Fibroblast of villous mesenchyme (primary cell): ENCODE measurements around the gene IL1RAP. TPM values are rescaled to one million over a fixed set of nuclear protein-coding genes. Genes with fewer than 3 reads are reported as not detected.
"Not testable (repeated sequence)": the region's sequence is repeated elsewhere in the genome, so short reads cannot be mapped to it uniquely, and the experiment has no call there.

Experiments
- DNase-seq: peaks from one replicate; pipeline ENCODE4 v3.0.0-alpha.2; 2010; ENCODE audit warnings: low read depth
- H3K4me3 ChIP-seq: 2 replicates; pipeline ENCODE4 v1.5.1; 2011; ENCODE audit warnings: low read depth, mild to moderate bottlenecking, low read length
- CTCF ChIP-seq: IDR thresholded peaks from 2 replicates; pipeline ENCODE4 v1.5.1; 2012; ENCODE audit warnings: low read depth, mild to moderate bottlenecking, low read length; ENCODE audit not compliant: insufficient read depth
- total RNA-seq: library from RNA; depleted of rRNA; stranded (reverse); fragments of >200 nt; gene quantifications from 2 replicates; pipeline ENCODE4 v1.2.3, GENCODE V29; 2012

Gene IL1RAP
- total RNA-seq, 1 donor: 28.1 TPM

- no peak for DNase-seq
- no peak for TF ChIP-seq CTCF
- H3K4me3 ChIP-seq: no peak overlapping the region
These were observed 162.6 kb downstream of the IL1RAP start for GRCh38 chr3:190676481-190676880.

GRCh38 chr3:190677001-190677400 lies 163.1 kb downstream of the IL1RAP start:
- no peak overlapping the region for H3K4me3 ChIP-seq
- no peak for DNase-seq
- TF ChIP-seq CTCF: no peak

GRCh38 chr3:190677868-190678267 lies 164.0 kb downstream of the IL1RAP start:
- not testable (repeated sequence) for H3K4me3 ChIP-seq, DNase-seq

- no peak overlapping the region for H3K4me3 ChIP-seq
- DNase-seq: no peak
- TF ChIP-seq CTCF: no peak
These were observed 166.8 kb downstream of the IL1RAP start for GRCh38 chr3:190680691-190681090.

- no peak overlapping the region for H3K4me3 ChIP-seq
- no peak for DNase-seq
- no peak for TF ChIP-seq CTCF
These were observed 170.9 kb downstream of the IL1RAP start for GRCh38 chr3:190684776-190685175.

GRCh38 chr3:190686011-190686410 lies 172.1 kb downstream of the IL1RAP start:
- no peak overlapping the region for H3K4me3 ChIP-seq
- DNase-seq: no peak
- TF ChIP-seq CTCF: no peak

- no peak for DNase-seq
- H3K4me3 ChIP-seq: no peak overlapping the region
- no peak for TF ChIP-seq CTCF
These were observed 176.4 kb downstream of the IL1RAP start for GRCh38 chr3:190690246-190690645.
